ENCODE data around the gene SLC12A3.

SLC12A3 gene

DNA sequence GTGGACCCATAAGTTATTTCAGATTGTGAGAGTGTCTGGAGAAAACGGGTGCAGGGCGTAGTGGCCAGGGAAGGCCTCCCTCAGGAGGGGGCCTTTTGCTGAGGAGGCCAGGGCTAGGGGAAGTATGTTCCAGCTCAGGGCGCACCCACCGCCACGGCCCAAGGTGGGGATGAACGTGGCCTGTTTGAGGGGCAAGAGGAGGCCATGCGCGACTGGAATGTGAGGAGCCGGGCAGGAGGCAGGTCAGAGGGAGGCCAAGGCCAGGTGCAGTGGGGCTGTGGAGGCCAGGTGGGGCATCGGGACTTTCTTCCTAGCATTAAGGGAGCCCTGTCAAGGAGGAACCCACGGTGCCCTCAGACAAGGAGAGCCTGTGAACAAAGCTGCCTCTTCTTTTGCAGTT, 26.7 kb downstream of the SLC12A3 start:
- no peak for DNase-seq (ENCODE audit: low read depth in 3 of 3)

DNA sequence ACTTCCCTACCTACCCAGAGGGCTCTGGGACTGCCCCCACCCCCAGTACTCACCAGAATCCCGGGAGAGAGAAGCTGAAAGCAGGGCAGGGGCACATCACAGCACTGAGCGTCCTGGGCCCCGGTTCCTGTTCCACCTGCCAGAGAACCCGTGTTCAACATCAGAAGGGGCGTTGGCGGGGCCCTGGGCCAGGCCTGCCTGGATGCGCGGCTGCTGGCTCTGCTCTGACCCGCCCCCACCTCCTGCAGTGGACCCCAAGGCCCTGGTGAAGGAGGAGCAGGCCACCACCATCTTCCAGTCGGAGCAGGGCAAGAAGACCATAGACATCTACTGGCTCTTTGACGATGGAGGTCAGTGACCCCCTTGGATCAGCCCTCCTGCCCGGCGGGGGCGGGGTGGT, 27.7 kb downstream of the SLC12A3 start:
- DNase-seq (ENCODE audit: low read depth in 3 of 3) = no peak

DNA sequence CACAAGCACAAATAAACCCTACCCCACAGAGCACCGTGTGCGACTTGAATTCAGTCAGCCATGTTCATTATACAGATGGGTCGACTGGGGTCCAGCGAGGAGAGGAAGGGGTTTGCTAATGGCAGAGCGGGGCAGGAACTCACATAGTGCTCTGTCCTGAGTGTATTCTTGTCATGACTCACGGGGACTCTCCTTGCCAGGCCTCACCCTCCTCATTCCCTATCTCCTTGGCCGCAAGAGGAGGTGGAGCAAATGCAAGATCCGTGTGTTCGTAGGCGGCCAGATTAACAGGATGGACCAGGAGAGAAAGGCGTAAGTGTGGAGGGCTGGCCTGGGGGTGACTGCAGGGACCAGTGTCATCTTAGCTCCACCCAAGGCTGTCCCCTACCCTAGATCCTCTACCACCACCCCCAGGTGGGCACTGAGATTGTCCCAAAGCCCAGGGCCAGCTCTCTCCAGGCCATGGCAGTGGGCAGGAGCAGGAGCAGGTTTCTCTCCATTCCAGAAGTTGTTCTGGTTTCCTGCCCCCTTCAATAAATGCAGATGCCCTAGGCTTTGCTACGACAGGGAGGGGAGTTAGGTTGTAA, 29.4 kb downstream of the SLC12A3 start:
- no peak for DNase-seq (ENCODE audit: low read depth in 3 of 3)

DNA sequence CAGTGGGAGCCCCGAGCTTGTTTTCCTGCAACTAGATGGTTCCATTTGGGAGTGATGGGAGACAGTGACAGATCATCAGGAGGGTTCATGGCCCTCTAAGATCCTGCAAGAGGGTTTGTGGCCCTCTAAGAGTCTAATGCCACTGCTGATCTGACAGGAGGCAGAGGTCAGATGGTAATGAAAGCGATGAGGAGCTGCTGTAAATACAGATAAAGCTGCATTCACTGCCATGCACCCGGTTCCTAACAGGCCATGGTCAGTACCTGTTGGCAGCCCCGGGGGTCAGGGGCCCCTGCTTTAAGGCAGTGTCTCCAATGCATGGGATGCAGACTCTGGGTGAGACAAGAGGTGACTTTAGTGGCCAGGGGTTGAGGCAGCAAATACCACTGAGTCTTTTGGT, 30.8 kb downstream of the SLC12A3 start:
- DNase-seq (ENCODE audit: low read depth in 3 of 3) = no peak

DNA sequence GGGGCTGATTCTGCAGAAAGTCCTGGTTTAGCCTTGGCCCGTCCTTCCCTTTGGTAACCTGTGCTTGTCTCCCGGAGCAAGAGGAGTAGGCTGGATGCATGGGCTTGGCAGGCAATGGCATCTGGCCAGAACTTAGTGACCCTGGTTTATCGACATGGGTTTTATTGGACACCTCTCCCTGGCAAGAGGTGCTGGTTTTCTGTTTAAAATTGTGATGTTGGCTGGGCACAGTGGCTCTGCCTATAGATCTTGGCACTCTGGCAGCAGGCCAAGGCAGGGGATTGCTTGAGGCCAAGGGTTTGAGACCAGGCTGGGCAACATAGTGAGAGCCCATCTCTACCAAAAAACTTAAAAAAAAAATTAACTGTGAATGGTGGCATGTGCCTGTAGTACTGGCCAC, 31.2 kb downstream of the SLC12A3 start:
- DNase-seq (ENCODE audit: low read depth in 3 of 3) = no peak

DNA sequence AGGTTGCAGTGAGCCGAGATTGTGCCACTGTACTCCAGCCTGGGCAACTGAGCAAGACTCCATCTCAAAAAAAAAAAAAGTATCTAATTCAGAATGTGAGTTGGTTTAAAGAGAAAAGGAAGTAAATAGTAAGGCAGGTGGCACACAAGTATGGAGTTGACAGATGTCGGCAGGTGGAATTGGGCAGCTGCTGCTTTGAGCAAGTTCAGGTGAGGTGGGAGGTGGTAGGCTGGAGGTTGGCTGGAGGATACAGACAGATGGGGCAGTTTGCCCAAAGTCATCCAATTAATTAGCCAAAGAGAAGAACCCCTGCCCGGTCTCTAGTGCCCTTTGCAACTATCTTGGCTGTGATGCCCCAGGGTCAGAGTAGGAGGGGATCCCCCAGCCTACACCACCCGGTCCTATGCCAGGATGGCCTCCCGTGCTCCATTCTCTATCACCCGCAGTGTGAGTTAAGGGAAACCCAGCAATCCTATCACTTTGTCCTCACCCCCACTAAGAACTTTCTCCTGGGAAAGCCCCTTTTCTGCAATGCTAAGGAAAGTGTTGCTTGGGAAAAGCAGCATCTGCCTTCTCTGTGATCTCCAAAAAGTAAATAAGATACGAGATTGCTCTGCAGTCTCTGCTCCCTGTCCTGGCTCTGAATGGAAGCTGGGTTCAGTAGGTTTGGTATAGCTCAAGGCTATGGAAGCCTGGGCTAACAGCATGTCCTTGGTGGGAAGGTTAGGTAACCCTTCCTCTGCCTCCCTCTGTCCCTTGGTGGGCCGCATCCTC, 32.2 kb downstream of the SLC12A3 start:
- DNase-seq (ENCODE audit: low read depth in 3 of 3) = no peak

DNA sequence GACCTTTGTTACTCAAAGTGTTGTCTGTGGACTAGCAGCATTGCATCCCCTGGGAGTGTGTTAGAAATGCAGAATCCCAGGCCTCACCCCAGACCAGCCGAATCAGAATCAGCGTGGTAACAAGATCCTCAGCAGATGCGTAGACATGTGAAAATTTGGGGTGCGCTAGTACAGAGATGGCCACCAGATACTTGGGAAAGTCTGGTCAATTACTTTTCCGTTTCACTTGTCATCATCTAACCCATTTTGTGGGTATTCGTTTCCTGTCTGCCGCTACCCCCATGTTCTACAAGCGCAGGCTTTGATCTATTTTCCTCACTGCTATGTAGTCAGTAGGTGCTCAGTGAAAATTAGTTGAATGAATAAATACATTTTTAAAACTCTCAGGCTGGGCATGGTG, 33.8 kb downstream of the SLC12A3 start:
- no peak for DNase-seq (ENCODE audit: low read depth in 3 of 3)

DNA sequence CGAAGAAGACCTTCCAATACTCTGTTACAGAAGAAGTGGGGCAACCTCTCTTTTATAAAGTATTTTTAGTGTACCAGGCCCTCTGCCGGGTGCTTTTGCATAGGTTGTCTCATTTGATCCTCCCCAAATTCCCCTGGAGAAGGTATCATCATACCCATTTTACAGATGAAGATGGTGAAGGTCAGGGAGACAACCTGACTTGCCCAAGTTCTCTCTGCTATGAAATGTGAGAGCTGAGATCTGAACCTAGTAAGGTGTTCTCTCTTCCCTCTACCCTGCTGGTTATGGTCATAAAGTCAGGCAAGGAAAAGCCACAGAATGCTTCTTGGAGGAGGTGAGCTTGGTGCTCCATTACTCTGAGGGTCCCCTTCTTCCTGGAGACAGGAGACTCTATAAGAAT, 38.9 kb downstream of the SLC12A3 start:
- no peak for DNase-seq (ENCODE audit: low read depth in 3 of 3)

DNA sequence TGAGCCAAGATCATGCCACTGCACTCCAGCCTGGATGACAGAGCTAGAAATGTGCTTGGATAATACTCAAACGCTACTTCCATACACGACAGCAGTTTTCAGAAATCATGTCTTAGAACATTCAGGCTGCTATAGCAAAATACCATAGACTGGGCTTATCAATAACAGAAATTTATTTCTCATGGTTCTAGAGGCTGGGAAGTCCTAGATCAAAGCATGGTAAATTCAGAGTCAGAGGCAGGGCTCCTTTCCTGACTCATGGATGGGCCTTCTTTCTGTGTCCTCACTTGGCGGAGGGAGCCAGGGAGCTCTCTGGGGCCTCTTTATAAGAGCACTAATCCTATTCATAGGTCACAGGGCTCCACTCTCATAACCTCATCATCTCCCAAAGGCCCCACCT, 42.4 kb downstream of the SLC12A3 start:
- no peak for DNase-seq (ENCODE audit: low read depth in 3 of 3)

DNA sequence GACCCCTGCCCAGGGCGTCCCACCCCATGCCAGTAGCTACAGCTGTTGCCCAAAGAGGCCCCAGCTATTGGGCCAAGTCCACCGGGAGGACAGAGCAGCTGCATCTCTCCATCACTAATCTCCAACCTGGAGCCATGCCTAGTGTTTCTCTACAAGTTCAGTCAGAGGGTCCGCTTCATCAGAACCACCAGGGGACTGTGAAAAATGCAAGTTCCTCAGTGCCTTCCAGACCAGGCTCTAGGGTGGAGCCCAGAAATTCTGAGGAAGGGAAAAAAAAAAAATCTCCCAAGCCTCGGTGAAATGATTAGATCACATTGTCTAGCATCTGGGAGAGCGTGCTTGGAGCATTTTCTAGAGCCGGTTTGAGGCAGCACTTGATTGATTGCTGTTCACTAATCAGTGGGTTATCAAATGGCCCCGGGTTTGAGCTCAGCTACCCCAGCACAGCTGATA, 44.5 kb downstream of the SLC12A3 start:
- no peak for DNase-seq (ENCODE audit: low read depth in 3 of 3)

DNA sequence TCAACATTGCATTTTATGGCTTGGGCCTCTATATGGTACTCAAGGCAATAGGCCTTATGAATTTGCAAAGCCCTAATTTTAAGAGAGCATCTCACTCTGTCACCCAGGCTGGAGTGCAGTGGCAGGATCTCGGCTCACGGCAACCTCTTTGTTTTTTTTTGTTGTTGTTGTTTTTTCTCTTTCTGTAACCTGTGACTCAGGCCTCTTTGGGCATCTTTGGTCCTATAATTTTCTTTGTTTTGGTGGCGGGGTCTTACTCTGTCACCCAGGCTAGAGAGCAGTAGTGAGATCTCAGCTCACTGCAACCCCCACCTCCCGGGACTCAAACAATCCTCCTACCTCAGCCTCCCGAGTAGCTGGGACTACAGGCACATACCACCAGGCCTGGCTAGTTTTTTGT, 45.1 kb downstream of the SLC12A3 start:
- no peak for DNase-seq (ENCODE audit: low read depth in 3 of 3)

DNA sequence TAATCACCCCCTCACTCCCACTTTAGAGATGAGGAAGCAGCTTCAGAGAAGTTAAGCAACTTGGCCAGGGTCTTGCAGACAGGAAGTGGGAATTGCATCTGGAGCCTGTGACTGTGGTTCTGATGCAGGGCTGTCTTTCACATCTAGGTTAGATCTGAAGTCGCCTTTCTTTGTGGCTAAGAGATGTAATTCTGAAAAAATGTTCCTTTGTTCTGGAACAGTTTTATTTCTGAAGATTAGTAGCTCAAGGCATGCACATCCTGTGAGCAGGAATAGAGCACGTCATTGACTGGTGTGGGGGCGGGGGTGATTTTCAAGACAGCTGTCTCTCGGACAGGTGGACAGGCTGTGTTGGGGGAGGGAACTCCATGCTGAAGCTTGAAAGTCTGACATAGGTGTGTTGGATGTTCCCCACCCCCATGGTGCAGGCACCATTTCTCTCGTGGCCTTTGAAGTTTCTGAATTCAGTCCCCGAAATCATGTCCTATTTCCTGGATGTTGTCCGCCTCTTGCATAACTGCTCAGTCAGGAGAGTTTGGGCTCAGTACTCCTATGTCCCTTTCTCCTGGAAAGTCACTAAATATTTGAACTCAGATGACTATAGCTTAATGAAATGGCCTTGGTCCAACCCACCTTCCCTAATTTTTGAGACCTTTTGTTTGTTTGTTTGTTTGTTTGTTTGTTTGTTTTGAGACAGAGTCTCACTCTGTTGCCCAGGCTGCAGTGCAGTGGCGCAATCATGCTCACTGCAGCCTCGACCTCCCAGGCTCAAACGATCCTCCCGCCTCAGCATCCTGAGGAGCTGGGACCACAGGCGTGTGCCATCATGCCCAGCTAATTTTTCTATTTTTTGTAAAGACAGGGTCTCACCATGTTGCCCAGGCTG, 45.9 kb downstream of the SLC12A3 start:
- no peak for DNase-seq (ENCODE audit: low read depth in 3 of 3)

DNA sequence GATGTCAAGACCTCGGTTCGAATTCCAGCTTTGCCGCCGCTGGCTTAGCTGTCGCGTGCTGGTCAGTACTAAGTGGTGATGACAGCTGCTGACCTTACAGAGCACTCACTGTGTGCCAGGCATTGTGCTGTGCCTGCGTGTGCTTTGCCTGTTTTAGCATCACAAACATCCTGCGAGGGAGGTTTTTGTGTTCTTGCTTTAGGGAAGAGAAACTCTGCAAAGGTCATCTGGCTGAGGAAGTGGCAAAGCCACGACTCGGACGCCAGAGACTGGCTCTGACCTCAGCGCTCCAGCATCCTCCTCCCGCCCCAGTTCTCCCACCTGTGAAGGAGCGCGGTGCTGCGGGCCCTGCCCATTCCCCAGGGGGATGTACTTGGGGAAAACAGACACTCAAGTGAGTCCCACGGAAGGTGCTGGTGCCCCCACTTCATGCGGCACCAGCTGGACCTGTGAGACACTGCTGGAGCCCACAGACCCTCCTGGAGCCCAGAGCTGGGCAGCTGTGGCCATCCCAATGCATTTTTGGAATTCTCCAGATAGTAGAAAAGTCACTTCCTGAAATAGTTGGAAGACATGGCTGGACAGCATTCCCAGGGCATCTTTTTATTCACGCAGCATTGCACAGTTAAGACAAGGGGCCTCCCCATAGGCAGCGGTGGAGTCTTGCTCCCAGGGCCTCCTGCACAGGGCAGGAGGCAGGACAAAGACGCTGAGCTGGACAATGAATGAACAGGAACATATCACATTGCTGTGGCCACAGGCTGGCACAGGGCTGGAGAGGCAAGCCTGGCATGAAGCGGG, 47.0 kb downstream of the SLC12A3 start:
- no peak for DNase-seq (ENCODE audit: low read depth in 3 of 3)

DNA sequence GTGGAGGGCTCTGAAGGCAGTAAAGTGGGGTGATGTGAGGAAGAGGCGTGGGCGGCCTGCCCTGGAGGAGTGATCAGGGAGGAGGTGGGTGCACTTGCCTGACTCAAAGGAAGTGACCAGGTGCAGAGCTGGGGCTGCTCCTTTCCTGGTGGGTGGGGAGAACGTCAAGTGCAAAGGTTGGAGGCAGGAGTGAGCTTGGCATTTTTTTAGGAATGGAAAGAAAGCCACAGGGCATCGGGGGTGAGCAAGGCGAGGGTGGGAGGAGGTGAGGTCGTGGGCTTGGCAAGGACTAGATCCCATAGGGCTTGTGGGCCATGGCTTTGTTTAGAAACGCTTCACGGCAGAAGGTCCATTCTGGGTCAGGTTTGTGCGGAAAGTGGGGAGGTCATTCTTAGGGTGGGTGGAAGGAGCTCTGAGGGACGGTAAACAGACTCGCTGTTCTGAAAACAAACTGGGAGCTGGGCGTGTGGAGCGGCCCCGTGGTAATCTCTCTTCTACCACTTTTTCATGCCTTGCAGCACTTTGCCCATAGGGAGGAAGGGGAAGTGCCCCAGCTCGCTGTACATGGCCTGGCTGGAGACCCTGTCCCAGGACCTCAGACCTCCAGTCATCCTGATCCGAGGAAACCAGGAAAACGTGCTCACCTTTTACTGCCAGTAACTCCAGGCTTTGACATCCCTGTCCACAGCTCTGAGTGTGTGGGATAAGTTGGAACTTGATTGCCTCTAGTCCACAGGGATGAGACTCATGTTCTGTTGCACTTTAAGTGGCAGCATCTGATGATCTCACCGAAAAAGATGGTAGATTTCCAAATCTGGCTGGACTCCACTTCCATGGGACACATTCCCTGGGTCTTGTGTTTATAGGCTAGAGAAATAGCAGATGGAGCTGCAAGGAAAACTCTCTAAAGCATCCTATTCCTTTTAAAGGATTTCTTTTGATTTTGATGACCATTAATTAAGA, 48.0 kb downstream of the SLC12A3 start:
- DNase-seq (ENCODE audit: low read depth in 3 of 3) = no peak

DNA sequence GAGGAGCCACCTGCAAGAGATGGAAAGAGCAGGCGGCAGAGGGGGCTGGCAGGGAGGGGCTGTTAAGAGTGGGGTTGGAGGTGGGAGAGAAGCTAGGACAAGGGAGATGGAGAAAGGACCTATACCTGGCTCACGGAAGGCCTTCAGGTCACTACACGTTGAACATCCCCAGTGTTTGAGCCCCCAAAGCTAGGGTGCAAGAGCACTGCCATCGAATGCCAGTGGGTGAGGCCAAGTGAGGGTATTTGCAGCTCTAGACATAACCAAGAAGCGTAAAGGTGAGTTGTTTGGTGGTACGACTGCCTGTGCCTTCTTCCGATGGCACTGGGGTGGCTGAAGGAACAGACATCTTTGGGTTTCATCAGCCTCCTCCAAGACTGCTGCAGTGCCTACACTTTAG, 49.9 kb downstream of the SLC12A3 start:
- no peak for DNase-seq (ENCODE audit: low read depth in 3 of 3)

DNA sequence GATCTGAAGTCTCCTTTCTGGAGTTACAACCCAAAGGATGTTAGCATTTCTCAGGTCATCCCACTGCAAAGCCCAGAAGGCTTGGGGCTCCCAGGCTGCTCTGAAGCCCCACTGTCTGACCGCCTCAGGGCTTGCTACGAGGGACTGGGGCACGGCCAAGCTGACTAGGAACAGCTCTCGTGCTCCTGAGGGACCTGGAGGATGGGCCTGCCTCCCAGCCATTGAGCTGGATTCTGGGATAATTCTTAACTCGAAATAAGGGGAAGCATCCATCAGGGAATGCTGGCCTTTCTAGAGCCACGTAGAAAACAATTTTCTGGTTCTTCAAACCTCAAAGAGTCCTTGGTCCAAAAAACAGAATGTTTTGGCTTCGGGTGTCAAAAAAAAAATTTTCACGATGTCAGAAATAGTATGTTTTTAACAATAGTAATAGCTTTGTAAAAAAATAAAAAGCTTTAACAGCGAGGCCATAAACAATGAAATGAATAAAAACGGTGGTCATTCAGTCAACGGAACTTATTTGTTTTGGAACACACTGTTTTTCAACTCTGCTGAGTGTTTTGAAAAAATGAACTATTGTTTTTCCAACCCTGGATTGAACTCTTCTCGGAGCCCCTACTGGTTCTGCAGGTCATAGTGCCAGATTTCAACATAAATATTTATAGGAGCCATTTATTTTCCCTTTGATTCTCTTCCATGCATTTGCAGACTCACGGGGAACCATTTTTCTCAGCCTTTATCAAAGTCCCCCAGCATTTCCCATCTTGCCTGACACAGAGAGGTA, 50.5 kb downstream of the SLC12A3 start:
- no peak for DNase-seq (ENCODE audit: low read depth in 3 of 3)

DNA sequence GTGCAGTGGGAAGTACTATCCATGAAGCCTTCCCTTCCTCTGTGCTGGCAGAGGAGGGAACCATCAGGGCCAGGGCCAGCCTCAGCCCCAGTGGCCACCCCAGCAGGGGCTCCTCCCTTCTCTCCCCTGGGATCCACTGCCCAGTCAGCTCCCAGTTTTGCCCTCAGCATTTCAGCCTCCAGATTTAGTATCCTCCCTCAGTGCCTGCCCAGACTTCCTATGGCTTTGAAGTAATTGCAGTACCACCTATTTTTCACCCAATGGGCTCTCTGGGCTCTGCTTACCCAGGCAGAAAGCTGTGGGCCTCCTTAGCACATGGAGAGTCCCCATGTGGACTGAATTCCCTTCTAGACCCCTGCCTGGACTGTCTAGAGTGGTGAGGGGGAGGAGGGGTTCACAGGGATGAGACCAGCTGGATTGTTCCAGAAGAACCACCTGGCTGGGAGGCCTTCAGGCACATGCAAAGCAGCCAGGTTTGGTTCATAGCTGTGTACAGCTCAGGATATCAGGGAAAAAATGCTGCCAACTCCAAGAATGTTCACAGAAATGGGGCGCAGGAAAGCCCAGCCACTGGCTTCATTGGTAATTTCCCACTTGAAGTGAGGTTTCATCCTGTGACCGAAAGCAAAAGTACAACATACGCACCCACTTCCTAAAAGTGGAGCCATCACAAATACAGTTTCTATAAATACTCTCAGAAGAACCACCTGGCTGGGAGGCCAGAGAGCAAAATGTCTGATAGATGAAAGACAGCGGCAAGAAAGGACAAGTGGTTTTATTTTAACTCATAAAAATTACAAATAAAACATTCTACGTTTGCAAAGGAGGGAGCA, 51.8 kb downstream of the SLC12A3 start:
- no peak for DNase-seq (ENCODE audit: low read depth in 3 of 3)

DNA sequence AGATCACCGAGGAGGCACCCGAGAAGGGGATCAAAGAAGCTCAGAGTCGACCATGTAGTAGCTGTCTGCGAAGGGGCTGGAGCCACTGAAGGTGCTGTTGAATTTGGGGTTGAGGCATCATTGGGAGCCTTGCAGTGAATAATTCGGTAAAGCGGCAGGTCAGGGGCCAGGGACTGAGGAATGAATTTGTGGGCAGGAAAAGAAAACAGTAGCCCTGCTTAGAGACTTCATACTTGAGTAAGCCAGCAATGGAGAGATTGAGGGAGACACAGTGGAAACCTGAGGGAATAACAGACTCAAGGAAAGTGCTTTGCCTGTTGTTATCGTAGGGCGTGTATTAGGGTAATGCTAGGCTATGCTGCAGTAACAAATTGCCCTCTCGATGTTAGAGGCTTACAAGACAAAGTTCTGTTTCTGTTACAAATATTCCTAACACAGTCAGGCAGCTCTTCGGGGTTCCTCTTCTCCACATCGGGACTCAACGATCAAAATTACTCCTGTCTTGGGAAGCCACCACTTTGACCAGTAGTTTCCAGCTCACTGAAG, 53.5 kb downstream of the SLC12A3 start:
- no peak for DNase-seq (ENCODE audit: low read depth in 3 of 3)

Data from stimulated activated CD4-positive, alpha-beta T cell treated with anti-CD3 and anti-CD28 coated beads, TNF-alpha, amount 100 ng/mL, for 4 hours (primary cell).